Body of pancreas (tissue), 4 donors: ENCODE measurements around the gene RNF168.

Experiments
- POLR2A ChIP-seq, 3 donors: fragments of 450-650 bp; IDR thresholded peaks; one replicate each; pipeline ENCODE4 v1.6.1; 2016; ENCODE audit warnings: antibody characterized with exemption in 3 of 3, mild to moderate bottlenecking in 2 of 3
- TF ChIP-seq, protein P1 (sequence below), 7 experiments: fragments of 450-650 bp in 4 of 7; fragments of 200-600 bp in 3 of 7; sonication (generic) in 3 of 7; IDR thresholded peaks; one replicate each; pipeline ENCODE4 v1.5.1; 2016 to 2019; ENCODE audit warnings: antibody characterized with exemption in 7 of 7

DNA sequence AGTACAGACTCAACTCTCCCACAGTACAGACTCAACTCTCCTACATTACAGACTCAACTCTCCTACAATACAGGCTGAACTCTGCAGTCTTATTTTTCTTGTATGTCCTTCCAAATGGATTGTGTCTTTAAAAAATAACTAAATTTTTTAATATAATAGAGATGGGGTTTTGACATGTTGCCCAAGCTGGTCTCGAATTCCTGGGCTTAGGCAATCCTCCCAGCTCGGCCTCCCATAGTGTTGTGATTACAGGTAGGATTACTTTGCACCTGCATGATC, 40.2 kb downstream of the RNF168 start:
- TF ChIP-seq, protein P1, sequence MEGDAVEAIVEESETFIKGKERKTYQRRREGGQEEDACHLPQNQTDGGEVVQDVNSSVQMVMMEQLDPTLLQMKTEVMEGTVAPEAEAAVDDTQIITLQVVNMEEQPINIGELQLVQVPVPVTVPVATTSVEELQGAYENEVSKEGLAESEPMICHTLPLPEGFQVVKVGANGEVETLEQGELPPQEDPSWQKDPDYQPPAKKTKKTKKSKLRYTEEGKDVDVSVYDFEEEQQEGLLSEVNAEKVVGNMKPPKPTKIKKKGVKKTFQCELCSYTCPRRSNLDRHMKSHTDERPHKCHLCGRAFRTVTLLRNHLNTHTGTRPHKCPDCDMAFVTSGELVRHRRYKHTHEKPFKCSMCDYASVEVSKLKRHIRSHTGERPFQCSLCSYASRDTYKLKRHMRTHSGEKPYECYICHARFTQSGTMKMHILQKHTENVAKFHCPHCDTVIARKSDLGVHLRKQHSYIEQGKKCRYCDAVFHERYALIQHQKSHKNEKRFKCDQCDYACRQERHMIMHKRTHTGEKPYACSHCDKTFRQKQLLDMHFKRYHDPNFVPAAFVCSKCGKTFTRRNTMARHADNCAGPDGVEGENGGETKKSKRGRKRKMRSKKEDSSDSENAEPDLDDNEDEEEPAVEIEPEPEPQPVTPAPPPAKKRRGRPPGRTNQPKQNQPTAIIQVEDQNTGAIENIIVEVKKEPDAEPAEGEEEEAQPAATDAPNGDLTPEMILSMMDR (IDR thresholded peaks at IDR 0.05), result no peak
- TF ChIP-seq POLR2A (IDR thresholded peaks at IDR 0.05), result no peak
